HEK293 (cell line): Measurements from ENCODE around the gene PDE9A.

Experiments
- CTCF ChIA-PET: fragments of 350-600 bp; formaldehyde crosslinking; extraction: SDS; loops from one replicate; lab custom pipeline; 2021; ENCODE audit warnings: antibody characterized with exemption; lab: Yijun Ruan, JAX
- POLR2A ChIA-PET: fragments of 300-600 bp; formaldehyde crosslinking; extraction: SDS; loops from one replicate; lab custom pipeline; 2020; ENCODE audit warnings: antibody characterized with exemption, inconsistent platforms; lab: Yijun Ruan, JAX
- H3K27ac ChIP-seq: fragments of 200-500 bp; sonication (Bioruptor generic); 2 replicates; pipeline ENCODE4 v1.5.1; 2014; ENCODE audit warnings: low read depth, low read length, control low read depth, inconsistent platforms; ENCODE audit errors: extremely low read depth
- H3K36me3 ChIP-seq, 2 experiments: fragments of 200-500 bp in 1 of 2; sonication (Bioruptor generic) in 1 of 2; 1 replicate in 1 of 2; 2 replicates in 1 of 2; pipeline ENCODE4 v1.5.1; 2014 to 2017; ENCODE audit warnings: inconsistent platforms in 2 of 2, low read length in 2 of 2; ENCODE audit not compliant: control insufficient read depth in 2 of 2, insufficient read depth in 1 of 2
- H3K4me1 ChIP-seq: fragments of 200-500 bp; sonication (Bioruptor generic); 2 replicates; pipeline ENCODE4 v1.5.1; 2014; ENCODE audit warnings: mild to moderate bottlenecking, low read length, inconsistent platforms; ENCODE audit not compliant: control insufficient read depth, insufficient read depth
- H3K4me3 ChIP-seq: 2 replicates; pipeline ENCODE4 v1.5.1; 2011; ENCODE audit warnings: low read depth, mild to moderate bottlenecking, control low read depth, low read length, moderate library complexity
- H3K9me3 ChIP-seq: fragments of 200-500 bp; sonication (Bioruptor generic); 2 replicates; pipeline ENCODE4 v1.5.1; 2014; ENCODE audit warnings: low read depth, low read length, inconsistent platforms; ENCODE audit not compliant: control insufficient read depth, insufficient read depth
- HOXC10 ChIP-seq: sonication (generic); formaldehyde crosslinking; IDR thresholded peaks from 2 replicates; pipeline ENCODE4 v1.8.1; 2023; ENCODE audit warnings: mild to moderate bottlenecking, missing genetic modification reagents
- IKZF3 ChIP-seq: fragments of 450-650 bp; IDR thresholded peaks from 2 replicates; pipeline ENCODE4 v1.5.0; 2018; ENCODE audit warnings: missing biosample characterization, mild to moderate bottlenecking, missing genetic modification characterization, moderate library complexity
- RBAK ChIP-seq: fragments of 450-650 bp; formaldehyde crosslinking; IDR thresholded peaks from 2 replicates; pipeline ENCODE4 v1.5.1; 2016; ENCODE audit warnings: missing biosample characterization, missing genetic modification characterization
- ZBTB21 ChIP-seq: fragments of 450-650 bp; formaldehyde crosslinking; IDR thresholded peaks from 2 replicates; pipeline ENCODE4 v1.5.1; 2017; ENCODE audit warnings: missing biosample characterization, missing genetic modification characterization
- ZFHX2 ChIP-seq: fragments of 450-650 bp; formaldehyde crosslinking; conservative IDR thresholded peaks from 2 replicates; pipeline ENCODE4 v1.5.1; 2016; ENCODE audit warnings: missing biosample characterization, missing genetic modification characterization
- ZIC2 ChIP-seq: fragments of 450-650 bp; formaldehyde crosslinking; IDR thresholded peaks from 2 replicates; pipeline ENCODE4 v1.5.1; 2016; ENCODE audit warnings: missing biosample characterization, missing genetic modification characterization
- ZNF112 ChIP-seq: fragments of 450-650 bp; formaldehyde crosslinking; IDR thresholded peaks from 2 replicates; pipeline ENCODE4 v1.5.0; 2017; ENCODE audit warnings: missing biosample characterization, missing genetic modification characterization
- ZNF155 ChIP-seq: fragments of 450-650 bp; formaldehyde crosslinking; IDR thresholded peaks from 2 replicates; pipeline ENCODE4 v1.5.1; 2016; ENCODE audit warnings: missing biosample characterization, missing genetic modification characterization
- ZNF16 ChIP-seq: fragments of 450-650 bp; formaldehyde crosslinking; IDR thresholded peaks from 2 replicates; pipeline ENCODE4 v1.5.1; 2016; ENCODE audit warnings: low read depth, missing biosample characterization, missing genetic modification characterization
- ZNF280D ChIP-seq: fragments of 450-650 bp; formaldehyde crosslinking; IDR thresholded peaks from 2 replicates; pipeline ENCODE4 v1.5.1; 2016; ENCODE audit warnings: missing biosample characterization, missing genetic modification characterization
- ZNF404 ChIP-seq: fragments of 450-650 bp; formaldehyde crosslinking; IDR thresholded peaks from 2 replicates; pipeline ENCODE4 v1.5.1; 2017; ENCODE audit warnings: missing biosample characterization, missing genetic modification characterization
- ZNF473 ChIP-seq: fragments of 450-650 bp; formaldehyde crosslinking; IDR thresholded peaks from 2 replicates; pipeline ENCODE4 v1.5.1; 2017; ENCODE audit warnings: missing biosample characterization, missing genetic modification characterization
- ZNF530 ChIP-seq: fragments of 450-650 bp; formaldehyde crosslinking; IDR thresholded peaks from 2 replicates; pipeline ENCODE4 v1.5.1; 2016; ENCODE audit warnings: low read depth, missing biosample characterization, missing genetic modification characterization
- ZNF549 ChIP-seq: fragments of 450-650 bp; IDR thresholded peaks from 2 replicates; pipeline ENCODE4 v1.5.1; 2018; ENCODE audit warnings: missing biosample characterization, missing genetic modification characterization, mild to moderate bottlenecking, inconsistent platforms, moderate library complexity
- ZNF585B ChIP-seq: fragments of 450-650 bp; formaldehyde crosslinking; IDR thresholded peaks from 2 replicates; pipeline ENCODE4 v1.5.1; 2016; ENCODE audit warnings: missing biosample characterization, missing genetic modification characterization
- ZNF600 ChIP-seq: fragments of 450-650 bp; formaldehyde crosslinking; IDR thresholded peaks from 2 replicates; pipeline ENCODE4 v1.5.1; 2016; ENCODE audit warnings: missing biosample characterization, missing genetic modification characterization
- ZNF76 ChIP-seq: fragments of 450-650 bp; formaldehyde crosslinking; IDR thresholded peaks from 2 replicates; pipeline ENCODE4; 2016; ENCODE audit warnings: low read depth, missing biosample characterization, missing genetic modification characterization, borderline replicate concordance
- TF ChIP-seq, protein P1 (sequence below): fragments of 450-650 bp; formaldehyde crosslinking; IDR thresholded peaks from 2 replicates; pipeline ENCODE4 v1.5.1; 2016; ENCODE audit warnings: missing biosample characterization, missing genetic modification characterization
- TF ChIP-seq, protein P2 (sequence below): IDR thresholded peaks from 2 replicates; pipeline ENCODE4 v1.6.1; 2011; ENCODE audit warnings: mild to moderate bottlenecking, low read depth, low read length, borderline replicate concordance

The PDE9A gene

DNA sequence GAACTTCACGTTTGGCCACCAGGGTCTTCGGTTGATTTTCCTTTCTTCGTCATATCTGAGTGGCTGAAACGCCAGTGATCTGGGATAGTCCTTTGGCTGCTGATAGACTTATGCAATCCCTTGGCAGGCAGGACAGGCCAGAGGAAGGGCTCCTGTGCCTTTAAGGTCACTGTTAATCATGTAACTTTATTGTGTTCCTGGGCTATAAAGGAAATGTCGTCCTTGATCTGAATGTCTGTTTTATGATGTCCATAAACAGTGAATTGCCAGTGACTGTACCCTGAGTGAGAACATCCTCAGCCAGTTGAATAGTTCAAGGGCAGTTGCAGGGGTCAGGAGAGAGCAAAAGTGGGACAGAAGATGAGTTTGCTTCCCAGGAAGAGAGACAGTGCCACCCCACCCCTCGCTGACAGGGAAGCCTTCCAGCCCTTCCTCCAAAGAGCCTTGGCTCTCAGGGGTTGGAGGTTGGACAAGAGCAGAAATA is 68.0 kb downstream of the PDE9A start (continued):
- TF ChIP-seq, protein P1, sequence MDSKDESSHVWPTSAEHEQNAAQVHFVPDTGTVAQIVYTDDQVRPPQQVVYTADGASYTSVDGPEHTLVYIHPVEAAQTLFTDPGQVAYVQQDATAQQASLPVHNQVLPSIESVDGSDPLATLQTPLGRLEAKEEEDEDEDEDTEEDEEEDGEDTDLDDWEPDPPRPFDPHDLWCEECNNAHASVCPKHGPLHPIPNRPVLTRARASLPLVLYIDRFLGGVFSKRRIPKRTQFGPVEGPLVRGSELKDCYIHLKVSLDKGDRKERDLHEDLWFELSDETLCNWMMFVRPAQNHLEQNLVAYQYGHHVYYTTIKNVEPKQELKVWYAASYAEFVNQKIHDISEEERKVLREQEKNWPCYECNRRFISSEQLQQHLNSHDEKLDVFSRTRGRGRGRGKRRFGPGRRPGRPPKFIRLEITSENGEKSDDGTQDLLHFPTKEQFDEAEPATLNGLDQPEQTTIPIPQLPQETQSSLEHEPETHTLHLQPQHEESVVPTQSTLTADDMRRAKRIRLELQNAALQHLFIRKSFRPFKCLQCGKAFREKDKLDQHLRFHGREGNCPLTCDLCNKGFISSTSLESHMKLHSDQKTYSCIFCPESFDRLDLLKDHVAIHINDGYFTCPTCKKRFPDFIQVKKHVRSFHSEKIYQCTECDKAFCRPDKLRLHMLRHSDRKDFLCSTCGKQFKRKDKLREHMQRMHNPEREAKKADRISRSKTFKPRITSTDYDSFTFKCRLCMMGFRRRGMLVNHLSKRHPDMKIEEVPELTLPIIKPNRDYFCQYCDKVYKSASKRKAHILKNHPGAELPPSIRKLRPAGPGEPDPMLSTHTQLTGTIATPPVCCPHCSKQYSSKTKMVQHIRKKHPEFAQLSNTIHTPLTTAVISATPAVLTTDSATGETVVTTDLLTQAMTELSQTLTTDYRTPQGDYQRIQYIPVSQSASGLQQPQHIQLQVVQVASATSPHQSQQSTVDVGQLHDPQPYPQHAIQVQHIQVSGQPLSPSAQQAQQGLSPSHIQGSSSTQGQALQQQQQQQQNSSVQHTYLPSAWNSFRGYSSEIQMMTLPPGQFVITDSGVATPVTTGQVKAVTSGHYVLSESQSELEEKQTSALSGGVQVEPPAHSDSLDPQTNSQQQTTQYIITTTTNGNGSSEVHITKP (tag by site-specific recombination): no peak

- Histone ChIP-seq H3K4me3 (no peak overlapping the region), H3K27ac (no peak overlapping the region), H3K36me3 (no peaks in the 10 kb centered on the region), H3K9me3 (no peaks in the 10 kb centered on the region), H3K4me1 (peaks cover 4% of the 10 kb centered on the region; the same call in 1 of the 2 replicates)
- TF ChIP-seq HOXC10 (CRISPR knock-in tag) (no peak), ZBTB21 (tag by site-specific recombination) (no peak), ZNF600 (no peak), ZNF155 (tag by site-specific recombination) (no peak), ZNF530 (tag by site-specific recombination) (no peak), ZNF549 (tag by site-specific recombination) (no peak), ZNF404 (tag by site-specific recombination) (no peak), ZNF585B (tag by site-specific recombination) (no peak), ZNF112 (tag by site-specific recombination) (no peak), ZIC2 (no peak), ZNF76 (tag by site-specific recombination) (no peak), ZNF16 (tag by site-specific recombination) (no peak), ZNF473 (tag by site-specific recombination) (no peak), ZNF280D (tag by site-specific recombination) (no peak), RBAK (tag by site-specific recombination) (no peak), IKZF3 (tag by site-specific recombination) (no peak), ZFHX2 (tag by site-specific recombination) (no peak)
- TF ChIP-seq, protein P2, sequence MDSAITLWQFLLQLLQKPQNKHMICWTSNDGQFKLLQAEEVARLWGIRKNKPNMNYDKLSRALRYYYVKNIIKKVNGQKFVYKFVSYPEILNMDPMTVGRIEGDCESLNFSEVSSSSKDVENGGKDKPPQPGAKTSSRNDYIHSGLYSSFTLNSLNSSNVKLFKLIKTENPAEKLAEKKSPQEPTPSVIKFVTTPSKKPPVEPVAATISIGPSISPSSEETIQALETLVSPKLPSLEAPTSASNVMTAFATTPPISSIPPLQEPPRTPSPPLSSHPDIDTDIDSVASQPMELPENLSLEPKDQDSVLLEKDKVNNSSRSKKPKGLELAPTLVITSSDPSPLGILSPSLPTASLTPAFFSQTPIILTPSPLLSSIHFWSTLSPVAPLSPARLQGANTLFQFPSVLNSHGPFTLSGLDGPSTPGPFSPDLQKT: no peak
- CTCF ChIA-PET: no interaction called here
- POLR2A ChIA-PET: interaction anchor here (0.7 kb wide), 2 partner anchors 383 to 448 kb away, joined by 3 read pairs; no protein-coding TSS in a partner anchor
These were observed 68.7 kb downstream of the PDE9A start for GRCh38 chr21:42722153-42722552.
